Osteocyte (in vitro differentiated cells): ENCODE data around the gene HNF1B. TPM values are rescaled to one million over a fixed set of nuclear protein-coding genes. Genes with fewer than 3 reads are reported as not detected.
A peak's percentile ranks its signal among the peaks of the same experiment; 100 is the strongest.

ENCODE experiments used
- DNase-seq: peaks from one replicate; pipeline ENCODE4 v3.0.0; 2021; ENCODE audit warnings: mixed read lengths; ENCODE audit not compliant: unreplicated experiment; ENCODE audit errors: extremely low spot score
- H3K27ac Mint-ChIP-seq: one replicate; pipeline ENCODE4 v1.8.0; 2021; ENCODE audit warnings: mild to moderate bottlenecking, mixed read lengths; ENCODE audit not compliant: unreplicated experiment
- H3K27me3 Mint-ChIP-seq: one replicate; pipeline ENCODE4 v1.8.0; 2021; ENCODE audit warnings: mixed read lengths; ENCODE audit not compliant: unreplicated experiment
- H3K36me3 Mint-ChIP-seq: one replicate; pipeline ENCODE4 v1.8.0; 2021; ENCODE audit warnings: mixed read lengths; ENCODE audit not compliant: unreplicated experiment
- H3K4me1 Mint-ChIP-seq: one replicate; pipeline ENCODE4 v1.8.0; 2021; ENCODE audit warnings: mixed read lengths; ENCODE audit not compliant: unreplicated experiment
- H3K4me3 Mint-ChIP-seq: one replicate; pipeline ENCODE4 v1.8.0; 2021; ENCODE audit warnings: mild to moderate bottlenecking, moderate library complexity, mixed read lengths; ENCODE audit not compliant: unreplicated experiment
- H3K9me3 Mint-ChIP-seq: one replicate; pipeline ENCODE4 v1.8.0; 2021; ENCODE audit warnings: mixed read lengths; ENCODE audit not compliant: unreplicated experiment
- total RNA-seq: library from RNA; stranded (reverse); gene quantifications from 2 replicates; pipeline ENCODE4 v1.2.1, GENCODE V29; 2021
- TF ChIP-seq, protein P1 (sequence below): fragments of 200-600 bp; sonication (generic); IDR thresholded peaks from 2 replicates; pipeline ENCODE4 v1.5.0; 2021; ENCODE audit warnings: antibody characterized with exemption, mild to moderate bottlenecking, moderate library complexity

The HNF1B gene
- total RNA-seq, 1 donor from 2014 or later: 8.1 TPM

DNA sequence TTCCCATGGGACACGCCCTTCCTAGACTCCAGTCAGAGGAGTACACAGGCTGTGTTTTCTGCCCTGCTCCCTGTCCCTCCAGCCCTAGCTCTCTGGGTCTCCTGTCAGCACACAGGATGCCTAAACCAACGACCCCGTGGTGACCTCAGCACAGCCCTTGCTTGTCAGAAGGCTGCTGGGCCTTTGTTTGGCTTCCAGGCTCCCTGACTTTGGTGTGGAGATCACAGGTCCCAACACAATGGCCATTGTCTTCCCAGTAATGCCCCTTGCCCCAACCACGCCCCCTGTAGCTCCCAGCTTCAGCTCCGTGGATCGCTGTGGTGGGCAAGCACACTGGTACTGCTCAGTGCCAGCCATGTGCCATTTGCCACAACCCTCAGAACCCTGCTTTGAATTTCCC is 15.0 kb downstream of the HNF1B start:
- Mint-ChIP-seq H3K27ac (no peak overlapping the region), H3K9me3 (no peaks in the 10 kb centered on the region), H3K36me3 (no peaks in the 10 kb centered on the region)

DNA sequence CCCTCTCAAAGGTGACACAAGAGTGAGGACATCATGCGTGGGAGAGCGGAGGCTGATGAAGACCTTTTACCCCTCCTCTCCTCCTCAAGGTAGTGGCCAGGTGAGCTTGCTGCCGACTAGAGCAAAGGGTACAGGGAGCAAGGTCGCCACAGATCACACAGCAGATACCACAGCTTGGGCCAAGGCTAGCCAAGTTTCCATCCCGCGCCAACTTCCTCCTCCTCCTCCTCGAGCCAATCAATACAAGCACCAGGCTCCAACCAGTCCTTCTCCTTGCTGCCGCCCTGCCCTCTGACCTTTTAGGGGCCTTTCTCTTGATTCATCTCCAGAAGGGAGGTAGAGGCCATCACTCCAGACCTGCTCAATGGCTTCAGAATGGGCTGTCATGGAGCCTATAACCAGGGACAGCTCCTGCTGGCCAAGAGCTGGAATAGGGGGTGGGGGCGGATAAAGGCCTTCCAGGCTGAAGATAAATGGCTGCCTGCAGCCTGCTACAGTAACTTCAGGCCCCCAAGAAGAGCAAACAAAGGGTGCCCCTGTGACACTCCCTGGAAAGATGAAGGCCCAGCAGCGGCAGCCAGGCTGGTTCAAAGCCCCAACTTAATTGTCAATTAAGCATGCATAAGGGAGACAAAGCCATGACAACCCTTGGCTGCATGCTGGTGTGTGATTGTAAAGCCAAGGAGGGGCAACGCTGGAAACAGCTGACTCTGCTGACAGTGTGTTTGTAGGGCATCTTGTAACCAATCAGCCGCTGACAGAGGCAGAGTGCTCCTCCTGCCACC is 17.8 kb downstream of the HNF1B start:
- Mint-ChIP-seq H3K4me1 (peaks cover 6% of the 10 kb centered on the region), H3K36me3 (no peaks in the 10 kb centered on the region)
- TF ChIP-seq, protein P1, sequence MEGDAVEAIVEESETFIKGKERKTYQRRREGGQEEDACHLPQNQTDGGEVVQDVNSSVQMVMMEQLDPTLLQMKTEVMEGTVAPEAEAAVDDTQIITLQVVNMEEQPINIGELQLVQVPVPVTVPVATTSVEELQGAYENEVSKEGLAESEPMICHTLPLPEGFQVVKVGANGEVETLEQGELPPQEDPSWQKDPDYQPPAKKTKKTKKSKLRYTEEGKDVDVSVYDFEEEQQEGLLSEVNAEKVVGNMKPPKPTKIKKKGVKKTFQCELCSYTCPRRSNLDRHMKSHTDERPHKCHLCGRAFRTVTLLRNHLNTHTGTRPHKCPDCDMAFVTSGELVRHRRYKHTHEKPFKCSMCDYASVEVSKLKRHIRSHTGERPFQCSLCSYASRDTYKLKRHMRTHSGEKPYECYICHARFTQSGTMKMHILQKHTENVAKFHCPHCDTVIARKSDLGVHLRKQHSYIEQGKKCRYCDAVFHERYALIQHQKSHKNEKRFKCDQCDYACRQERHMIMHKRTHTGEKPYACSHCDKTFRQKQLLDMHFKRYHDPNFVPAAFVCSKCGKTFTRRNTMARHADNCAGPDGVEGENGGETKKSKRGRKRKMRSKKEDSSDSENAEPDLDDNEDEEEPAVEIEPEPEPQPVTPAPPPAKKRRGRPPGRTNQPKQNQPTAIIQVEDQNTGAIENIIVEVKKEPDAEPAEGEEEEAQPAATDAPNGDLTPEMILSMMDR: no peak

More for the DNA sequence above, 15.0 kb downstream of the HNF1B start:
- Mint-ChIP-seq H3K4me3 (no peak overlapping the region), H3K27me3 (no peaks in the 10 kb centered on the region), H3K4me1 (peaks cover 6% of the 10 kb centered on the region)
- DNase-seq: no peak
- TF ChIP-seq, protein P1: no peak

DNA sequence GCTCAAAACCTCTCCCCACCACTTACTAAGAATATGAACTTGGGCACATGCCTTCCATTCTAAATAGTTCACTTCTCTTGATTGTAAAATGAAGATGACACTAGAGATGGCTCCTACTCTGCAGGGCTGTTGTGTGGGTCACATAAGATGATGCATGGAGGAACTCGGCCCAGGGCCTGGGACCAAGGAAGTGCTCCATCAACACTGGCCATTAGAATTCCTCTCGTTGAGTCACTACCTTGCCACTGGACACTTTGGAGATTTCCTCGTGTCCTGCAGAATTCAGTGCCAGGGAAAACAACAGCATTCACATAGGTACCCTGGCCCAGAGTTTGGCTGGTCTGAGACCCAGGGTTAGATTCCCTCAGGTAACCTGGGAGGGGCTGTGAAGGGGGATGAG is 18.6 kb downstream of the HNF1B start:
- Mint-ChIP-seq H3K27me3 (no peaks in the 10 kb centered on the region), H3K4me1 (peaks cover 8% of the 10 kb centered on the region), H3K36me3 (peaks cover 2% of the 10 kb centered on the region), H3K27ac (no peak overlapping the region), H3K9me3 (no peaks in the 10 kb centered on the region), H3K4me3 (no peak overlapping the region)
- TF ChIP-seq, protein P1: no peak
- DNase-seq: no peak

More for the DNA sequence above, 17.8 kb downstream of the HNF1B start:
- Mint-ChIP-seq H3K4me3 (no peak overlapping the region), H3K9me3 (no peaks in the 10 kb centered on the region), H3K27me3 (no peaks in the 10 kb centered on the region), H3K27ac (no peak overlapping the region)
- no peak for DNase-seq

DNA sequence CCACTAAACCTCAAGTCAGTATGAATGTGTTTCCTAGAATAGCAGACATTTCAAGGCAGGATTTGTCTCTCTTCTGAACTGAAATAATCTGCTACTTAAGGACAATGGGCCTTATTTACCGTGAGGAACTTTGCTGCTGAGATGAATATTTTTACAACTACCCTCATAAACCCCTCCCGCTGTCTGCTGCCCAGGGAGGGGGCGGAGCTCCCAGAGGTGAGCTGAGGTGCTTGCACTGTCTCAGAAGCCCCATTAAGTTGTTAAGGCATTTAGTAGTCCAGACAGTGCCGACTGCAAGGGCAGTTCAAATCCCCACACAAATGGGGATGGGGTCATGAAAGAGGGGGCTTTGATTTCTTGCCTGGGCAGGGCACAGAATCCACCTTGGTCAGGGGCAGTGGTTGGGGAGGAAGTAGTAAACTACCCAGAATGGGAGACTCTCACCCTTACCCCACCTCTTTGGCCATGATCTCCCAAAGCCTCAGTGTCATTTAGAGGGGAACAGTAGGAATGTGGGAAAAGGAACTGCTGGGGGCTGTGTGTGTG is 19.2 kb downstream of the HNF1B start:
- no peak for DNase-seq
- H3K27me3 Mint-ChIP-seq: no peaks in the 10 kb centered on the region
- H3K27ac Mint-ChIP-seq: no peak overlapping the region
- H3K4me3 Mint-ChIP-seq: no peak overlapping the region
- H3K36me3 Mint-ChIP-seq: peaks cover 2% of the 10 kb centered on the region
- peaks cover 14% of the 10 kb centered on the region for H3K4me1 Mint-ChIP-seq
- H3K9me3 Mint-ChIP-seq: no peaks in the 10 kb centered on the region
- TF ChIP-seq, protein P1: no peak

DNA sequence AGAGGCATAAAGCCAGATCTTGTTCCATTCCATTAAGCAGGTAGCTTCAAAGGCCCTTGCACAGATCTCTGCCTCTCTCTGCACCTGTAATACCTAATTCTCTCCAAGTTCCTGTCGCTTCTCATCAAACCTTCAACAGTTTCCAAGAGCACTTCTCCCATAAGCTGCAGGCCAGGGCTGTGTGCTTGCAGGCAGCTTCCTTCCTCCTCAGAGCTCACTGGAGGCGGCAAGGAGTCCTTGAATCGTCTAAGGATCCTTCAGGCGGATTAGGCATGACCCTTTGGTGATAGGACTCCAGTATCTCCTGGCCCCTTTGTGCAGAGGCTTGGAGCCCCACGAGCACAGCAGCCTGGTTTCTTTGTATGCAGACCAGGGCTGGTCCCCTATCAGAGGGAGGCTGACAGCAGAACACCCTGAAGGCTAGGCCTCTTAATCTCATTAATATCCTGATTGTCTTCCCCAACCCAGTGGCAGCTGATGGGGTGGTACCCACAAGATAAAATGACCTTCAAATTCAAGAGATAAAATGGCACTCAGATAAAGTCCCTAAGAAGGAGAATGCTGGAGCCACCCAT is 19.8 kb downstream of the HNF1B start:
- Mint-ChIP-seq H3K9me3 (no peaks in the 10 kb centered on the region), H3K27ac (peak overlapping the region; percentile 6), H3K27me3 (no peaks in the 10 kb centered on the region), H3K4me3 (no peak overlapping the region), H3K36me3 (peaks cover 2% of the 10 kb centered on the region), H3K4me1 (peaks cover 17% of the 10 kb centered on the region)
- TF ChIP-seq, protein P1: no peak
- no peak for DNase-seq
